Testis (tissue), 3 donors: ENCODE data around the gene FAM234B. TPM values are rescaled to one million over a fixed set of nuclear protein-coding genes. Genes with fewer than 3 reads are reported as not detected.

Source experiments
- DNase-seq: peaks from one replicate; pipeline ENCODE4 v3.0.0-alpha.2; 2019
- H3K27ac ChIP-seq, 2 donors: fragments of 200-600 bp; sonication (generic); one replicate each; pipeline ENCODE4 v1.5.1; 2019
- H3K27me3 ChIP-seq: fragments of 200-600 bp; sonication (generic); one replicate; pipeline ENCODE4 v1.5.1; 2019
- H3K36me3 ChIP-seq: fragments of 200-600 bp; sonication (generic); one replicate; pipeline ENCODE4 v1.5.1; 2017; ENCODE audit warnings: low read depth; ENCODE audit errors: missing control alignments
- H3K4me1 ChIP-seq: fragments of 200-600 bp; sonication (generic); one replicate; pipeline ENCODE4 v1.5.1; 2019
- H3K4me3 ChIP-seq, 2 donors: fragments of 200-600 bp; sonication (generic); one replicate each; pipeline ENCODE4 v1.5.1; 2017 to 2019
- H3K9me3 ChIP-seq: fragments of 200-600 bp; sonication (generic); one replicate; pipeline ENCODE4 v1.5.1; 2017
- POLR2A ChIP-seq: fragments of 450-650 bp; IDR thresholded peaks from one replicate; pipeline ENCODE4 v1.6.1; 2017; ENCODE audit warnings: antibody characterized with exemption, mild to moderate bottlenecking, moderate library complexity
- WGBS, 2 donors: methylation state at CpG; one replicate each; pipeline ENCODE4 v1.1.5; 2018; 5-methylcytosine and 5-hydroxymethylcytosine counted together
- intact Hi-C: fragments of 100-400 bp; cut with DNase I; formaldehyde crosslinking; loops from one replicate; pipeline ENCODE4 v1.15.1; 2023; ENCODE audit warnings: low total_unique reads
- polyA plus RNA-seq: library from polyadenylated mRNA; stranded (reverse); fragments of 350-450 nt; fragmentation: Illumina TruSeq; extraction: RNeasy Lipid Tissue Mini Kit (QIAGEN cat#74804); gene quantifications from one replicate; pipeline ENCODE4 v1.2.3, GENCODE V29; 2014; ENCODE audit warnings: low read depth, low replicate concordance; ENCODE audit not compliant: insufficient read depth
- total RNA-seq, 2 donors: library from RNA; depleted of rRNA; stranded (reverse); fragments of >200 nt; gene quantifications; one replicate each; pipeline ENCODE4 v1.2.3, GENCODE V29; 2016
- TF ChIP-seq, protein P1 (sequence below), 3 experiments: fragments of 450-650 bp in 2 of 3; fragments of 200-600 bp in 1 of 3; sonication (generic) in 1 of 3; IDR thresholded peaks; one replicate each; pipeline ENCODE4 v1.5.1; 2016 to 2019; ENCODE audit warnings: antibody characterized with exemption in 3 of 3, mild to moderate bottlenecking in 2 of 3, moderate library complexity in 1 of 3

Gene FAM234B
- total and polyA plus RNA-seq, 3 donors from 2014 or later: 11.0 to 13.2 (median 13.0) TPM

DNA sequence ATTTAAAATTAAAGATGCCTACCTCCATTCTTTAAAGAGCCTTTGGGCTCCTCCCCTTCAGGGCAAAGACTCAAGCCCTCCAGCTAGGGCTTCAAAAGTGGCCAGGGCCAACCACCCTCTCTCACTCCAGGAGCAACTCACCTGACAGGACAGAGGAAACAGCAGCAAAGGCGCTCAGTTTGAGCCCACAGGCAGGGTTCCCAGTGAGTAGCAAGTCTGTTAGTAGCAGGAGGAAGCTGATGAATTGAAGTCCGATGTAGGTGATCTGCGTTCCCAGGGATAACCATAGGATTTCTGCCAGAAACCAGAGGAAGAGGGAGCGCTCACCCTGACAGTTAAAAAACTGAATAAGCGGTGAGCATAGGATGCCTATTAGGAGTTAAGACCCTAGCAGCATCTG, 43.6 kb downstream of the FAM234B start:
- DNase-seq: no peak
- TF ChIP-seq, protein P1, sequence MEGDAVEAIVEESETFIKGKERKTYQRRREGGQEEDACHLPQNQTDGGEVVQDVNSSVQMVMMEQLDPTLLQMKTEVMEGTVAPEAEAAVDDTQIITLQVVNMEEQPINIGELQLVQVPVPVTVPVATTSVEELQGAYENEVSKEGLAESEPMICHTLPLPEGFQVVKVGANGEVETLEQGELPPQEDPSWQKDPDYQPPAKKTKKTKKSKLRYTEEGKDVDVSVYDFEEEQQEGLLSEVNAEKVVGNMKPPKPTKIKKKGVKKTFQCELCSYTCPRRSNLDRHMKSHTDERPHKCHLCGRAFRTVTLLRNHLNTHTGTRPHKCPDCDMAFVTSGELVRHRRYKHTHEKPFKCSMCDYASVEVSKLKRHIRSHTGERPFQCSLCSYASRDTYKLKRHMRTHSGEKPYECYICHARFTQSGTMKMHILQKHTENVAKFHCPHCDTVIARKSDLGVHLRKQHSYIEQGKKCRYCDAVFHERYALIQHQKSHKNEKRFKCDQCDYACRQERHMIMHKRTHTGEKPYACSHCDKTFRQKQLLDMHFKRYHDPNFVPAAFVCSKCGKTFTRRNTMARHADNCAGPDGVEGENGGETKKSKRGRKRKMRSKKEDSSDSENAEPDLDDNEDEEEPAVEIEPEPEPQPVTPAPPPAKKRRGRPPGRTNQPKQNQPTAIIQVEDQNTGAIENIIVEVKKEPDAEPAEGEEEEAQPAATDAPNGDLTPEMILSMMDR (IDR thresholded peaks at IDR 0.05): no peak
- TF ChIP-seq POLR2A: no peak
- Histone ChIP-seq H3K36me3 (no peaks in the 10 kb centered on the region), H3K27ac (no peak overlapping the region), H3K4me1 (no peaks in the 10 kb centered on the region), H3K27me3 (no peaks in the 10 kb centered on the region), H3K4me3 (no peak overlapping the region), H3K9me3 (no peaks in the 10 kb centered on the region)
- WGBS, 2 donors: 91 to 95% methylated on average over 5 of the region's 5 CpGs
- intact Hi-C loops: no loop called here

DNA sequence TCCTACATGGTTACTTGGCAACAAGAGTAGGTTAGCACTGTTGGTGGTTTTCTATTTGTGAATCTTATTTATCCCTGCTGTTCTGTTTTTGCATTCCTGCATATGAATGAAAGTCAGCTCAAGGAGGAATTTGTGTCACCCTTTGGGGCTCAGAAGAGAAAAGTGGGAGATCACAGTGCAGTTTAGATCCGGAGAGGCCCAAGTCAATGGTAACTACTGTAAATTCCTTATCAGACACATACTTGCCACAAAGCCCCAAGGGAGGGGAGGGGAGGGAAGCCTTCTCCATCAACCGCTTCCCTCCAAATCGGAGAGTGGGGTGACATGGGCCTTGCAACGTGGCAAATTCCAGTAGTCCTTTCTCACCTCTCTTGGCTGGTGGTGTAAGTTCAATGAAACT, 44.3 kb downstream of the FAM234B start:
- 76 to 85% methylated on average over 4 of the region's 4 CpGs for WGBS, 2 donors
- H3K36me3 ChIP-seq: no peaks in the 10 kb centered on the region
- DNase-seq: no peak
- TF ChIP-seq POLR2A: no peak
- TF ChIP-seq, protein P1 (IDR thresholded peaks at IDR 0.05): no peak
- H3K27me3 ChIP-seq: no peaks in the 10 kb centered on the region
- H3K27ac ChIP-seq: no peak overlapping the region
- intact Hi-C loops: no loop called here
- H3K4me3 ChIP-seq: no peak overlapping the region
- no peaks in the 10 kb centered on the region for H3K9me3 ChIP-seq
- no peaks in the 10 kb centered on the region for H3K4me1 ChIP-seq

DNA sequence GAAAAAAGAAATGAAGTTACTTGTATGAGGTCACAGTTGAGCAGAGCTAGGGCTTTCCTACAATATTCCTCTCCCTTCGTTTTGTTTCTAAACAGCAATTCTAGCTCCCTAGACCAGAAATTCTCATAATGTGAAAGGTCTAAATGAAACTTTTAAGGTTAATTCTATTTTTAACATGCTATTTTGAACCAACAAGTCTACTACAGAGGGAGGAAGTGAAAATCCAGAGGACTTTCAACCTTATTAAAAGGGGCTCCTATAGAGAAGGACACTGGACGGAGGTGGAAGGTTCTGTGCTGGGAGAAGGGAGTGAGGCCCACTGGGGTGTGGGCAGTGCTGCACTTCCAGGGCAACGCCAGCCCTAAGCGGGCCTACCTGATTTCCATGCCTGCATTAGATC, 45.9 kb downstream of the FAM234B start:
- WGBS, 2 donors: 83 to 90% methylated on average over 4 of the region's 4 CpGs
- Histone ChIP-seq H3K36me3 (no peaks in the 10 kb centered on the region), H3K4me3 (no peak overlapping the region), H3K27ac (no peak overlapping the region), H3K9me3 (no peaks in the 10 kb centered on the region), H3K4me1 (peaks cover 8% of the 10 kb centered on the region), H3K27me3 (no peaks in the 10 kb centered on the region)
- TF ChIP-seq, protein P1 (IDR thresholded peaks at IDR 0.05): no peak
- no peak for TF ChIP-seq POLR2A
- DNase-seq: no peak
- intact Hi-C loops: loop anchor here (10.0 kb wide), 1 partner anchor 175 kb away; no protein-coding TSS in a partner anchor

DNA sequence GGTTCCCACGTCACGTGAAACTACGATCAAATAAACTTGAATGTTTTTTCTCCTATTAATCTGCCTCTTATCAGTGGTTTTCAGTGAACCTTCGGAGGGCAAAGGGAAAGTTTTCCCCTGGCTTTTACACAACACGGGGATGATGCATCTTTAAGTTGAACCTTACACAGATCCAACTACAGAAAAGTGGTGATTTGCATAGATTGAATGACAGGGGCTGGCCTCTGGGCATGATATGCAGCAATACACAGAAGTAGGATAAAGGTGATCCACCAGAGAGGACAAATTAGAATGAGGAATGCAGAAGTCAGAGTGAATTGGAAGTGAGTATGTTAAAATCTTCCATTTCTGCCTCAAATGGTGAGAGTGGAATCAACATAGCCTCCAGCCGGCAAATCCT, 47.7 kb downstream of the FAM234B start:
- Histone ChIP-seq H3K4me3 (no peak overlapping the region), H3K36me3 (no peaks in the 10 kb centered on the region), H3K27me3 (no peaks in the 10 kb centered on the region), H3K27ac (no peak overlapping the region), H3K9me3 (no peaks in the 10 kb centered on the region), H3K4me1 (peaks cover 10% of the 10 kb centered on the region)
- no peak for DNase-seq
- no peak for TF ChIP-seq POLR2A
- TF ChIP-seq, protein P1 (IDR thresholded peaks at IDR 0.05): no peak
- WGBS, 2 donors: 93 to 96% methylated on average over 6 of the region's 6 CpGs
- intact Hi-C loops: loop anchor here (10.0 kb wide), 1 partner anchor 177 kb away; no protein-coding TSS in a partner anchor

DNA sequence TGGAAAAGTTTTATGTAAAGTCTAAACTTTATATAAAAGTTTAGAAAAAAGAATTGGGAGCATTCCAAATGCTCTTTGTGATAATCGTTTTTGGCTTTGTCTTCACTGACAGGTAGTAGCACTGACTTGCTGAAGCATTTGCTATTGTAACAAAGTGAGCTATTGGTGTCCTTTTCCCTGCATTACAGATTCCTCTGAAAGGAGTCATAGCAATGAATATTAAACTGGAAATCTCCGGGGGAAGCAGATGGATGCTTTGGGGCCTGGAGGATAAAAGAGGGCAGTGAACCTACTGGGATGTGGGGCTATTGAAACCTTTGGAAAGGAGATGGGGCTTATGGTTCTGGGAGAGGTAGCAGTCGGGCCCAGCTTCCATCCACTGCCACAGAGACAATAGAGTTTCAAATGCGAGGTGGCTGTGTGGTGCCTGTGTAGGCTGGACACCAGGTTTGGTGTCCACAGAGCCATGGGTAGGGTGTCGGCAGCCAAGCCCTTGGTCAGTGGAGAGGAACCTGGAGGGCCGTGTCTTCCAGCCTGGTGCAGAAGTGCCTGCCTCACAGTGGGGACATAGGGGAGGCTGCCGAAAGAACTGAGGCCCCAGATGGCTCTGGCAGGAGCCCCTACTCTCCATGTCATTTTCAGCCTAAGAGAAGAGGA, 49.1 kb downstream of the FAM234B start:
- Histone ChIP-seq H3K36me3 (no peaks in the 10 kb centered on the region), H3K27ac (no peak overlapping the region), H3K4me1 (peaks cover 13% of the 10 kb centered on the region), H3K27me3 (no peaks in the 10 kb centered on the region), H3K9me3 (no peaks in the 10 kb centered on the region), H3K4me3 (no peak overlapping the region)
- TF ChIP-seq POLR2A: no peak
- TF ChIP-seq, protein P1 (IDR thresholded peaks at IDR 0.05): no peak
- 59 to 71% methylated on average over 7 of the region's 7 CpGs for WGBS, 2 donors
- intact Hi-C loops: loop anchor here (10.0 kb wide), 1 partner anchor 179 kb away; no protein-coding TSS in a partner anchor
- no peak for DNase-seq
